HCT116 (cell line): ENCODE results near the gene CEP20. TPM values are rescaled to one million over a fixed set of nuclear protein-coding genes. Genes with fewer than 3 reads are reported as not detected.

Experiments
- ATAC-seq: fragments of 200-7000 bp; cut with Tn5 transposase; 2 replicates; pipeline ENCODE4 v1.9.1; 2020; ENCODE audit warnings: mild to moderate bottlenecking, moderate library complexity
- BruUV-seq: library from RNA; stranded (reverse); fragments of 400-500 nt; replicated peaks from 2 replicates; lab custom pipeline; 2021; lab: Mats Ljungman, UMichigan
- CTCF ChIA-PET: fragments of 300-600 bp; sonication (Branson Sonifier 250); formaldehyde crosslinking; loops from one replicate; lab custom pipeline; 2021; ENCODE audit warnings: antibody characterized with exemption; lab: Charles Lee
- POLR2A ChIA-PET: fragments of 300-600, 350-600 bp; sonication (Branson Sonifier 250); formaldehyde crosslinking; loops from one replicate; lab custom pipeline; 2021; ENCODE audit warnings: antibody characterized with exemption; lab: Charles Lee
- RAD21 ChIA-PET, 2 experiments: fragments of 300-600 bp; sonication (Branson Sonifier 250); formaldehyde crosslinking; loops; one replicate each; lab custom pipeline; 2023; ENCODE audit warnings: low total read pairs in 2 of 2; ENCODE audit not compliant: uncharacterized antibody in 2 of 2, unreplicated experiment in 2 of 2, low non-redundant PET in 1 of 2; lab: Charles Lee
- DNase-seq: peaks from one replicate; pipeline ENCODE4 v3.0.0-alpha.2; 2010; ENCODE audit warnings: low read depth, low spot score
- H2AFZ ChIP-seq: fragments of 200-600 bp; shearing (Covaris generic), sonication (generic); 2 replicates; pipeline ENCODE4 v1.6.1; 2017; ENCODE audit warnings: low read depth, mixed run types, mixed read lengths, antibody characterized with exemption, low read length; ENCODE audit not compliant: poor library complexity, severe bottlenecking
- H3K27ac ChIP-seq: 2 replicates; pipeline ENCODE4 v1.5.1; 2012; ENCODE audit warnings: low read depth, low read length
- H3K27me3 ChIP-seq: fragments of 200-600 bp; sonication (generic); 2 replicates; pipeline ENCODE4 v1.6.1; 2016; ENCODE audit warnings: mixed run types, low read length, mixed read lengths; ENCODE audit not compliant: insufficient read depth
- H3K36me3 ChIP-seq, 2 experiments: fragments of 200-500 bp in 1 of 2; fragments of 200-600 bp in 1 of 2; sonication (Bioruptor generic) in 1 of 2; sonication (generic) in 1 of 2; 2 replicates each; pipeline versions ENCODE4 v1.5.1 to v1.6.1; 2014 to 2016; ENCODE audit warnings: low read length in 2 of 2, inconsistent platforms in 1 of 2, mixed read lengths in 1 of 2, mixed run types in 1 of 2; ENCODE audit not compliant: insufficient read depth in 2 of 2, control insufficient read depth in 1 of 2
- H3K4me1 ChIP-seq, 2 experiments: fragments of 200-600 bp in 1 of 2; sonication (generic) in 1 of 2; 2 replicates each; pipeline versions ENCODE4 v1.5.1 to v1.6.1; 2012 to 2017; ENCODE audit warnings: low read length in 2 of 2, inconsistent platforms in 1 of 2, mild to moderate bottlenecking in 1 of 2, mixed read lengths in 1 of 2, mixed run types in 1 of 2, moderate library complexity in 1 of 2; ENCODE audit not compliant: insufficient read depth in 2 of 2, control insufficient read depth in 1 of 2
- H3K4me2 ChIP-seq: fragments of 200-600 bp; sonication (generic); 2 replicates; pipeline ENCODE4 v1.6.1; 2017; ENCODE audit warnings: mixed run types, low read length, mixed read lengths
- H3K4me3 ChIP-seq, 2 experiments: fragments of 200-600 bp in 1 of 2; sonication (generic) in 1 of 2; replicated peaks in 1 of 2; 2 replicates each; pipeline ENCODE4 v1.5.1; 2011 to 2016; ENCODE audit warnings: low read length in 2 of 2, control low read depth in 1 of 2, low read depth in 1 of 2, mild to moderate bottlenecking in 1 of 2, mixed read lengths in 1 of 2, mixed run types in 1 of 2
- H3K79me2 ChIP-seq: fragments of 200-600 bp; sonication (generic); 2 replicates; pipeline ENCODE4 v1.6.1; 2017; ENCODE audit warnings: mild to moderate bottlenecking, mixed run types, low read length, moderate library complexity, mixed read lengths; ENCODE audit not compliant: insufficient read depth
- H3K9ac ChIP-seq: fragments of 200-600 bp; sonication (generic); 2 replicates; pipeline ENCODE4 v1.6.1; 2016; ENCODE audit warnings: low read length, mixed read lengths
- H3K9me2 ChIP-seq: fragments of 200-600 bp; sonication (generic), shearing (Covaris generic); 2 replicates; pipeline ENCODE4 v1.6.1; 2017; ENCODE audit warnings: mixed run types, mild to moderate bottlenecking, moderate library complexity; ENCODE audit not compliant: insufficient read depth
- H3K9me3 ChIP-seq, 2 experiments: fragments of 200-500 bp in 1 of 2; fragments of 200-600 bp in 1 of 2; sonication (Bioruptor generic) in 1 of 2; sonication (generic) in 1 of 2; 2 replicates each; pipeline ENCODE4 v1.6.1; 2014 to 2017; ENCODE audit warnings: low read length in 2 of 2, mixed read lengths in 2 of 2, inconsistent platforms in 1 of 2, low read depth in 1 of 2, mild to moderate bottlenecking in 1 of 2, mixed run types in 1 of 2, moderate library complexity in 1 of 2; ENCODE audit not compliant: control insufficient read depth in 1 of 2, insufficient read depth in 1 of 2
- H4K20me1 ChIP-seq: fragments of 200-600 bp; sonication (generic), shearing (Covaris generic); 2 replicates; pipeline ENCODE4 v1.6.1; 2017; ENCODE audit warnings: mixed run types, mild to moderate bottlenecking, moderate library complexity; ENCODE audit not compliant: insufficient read depth
- CBX3 ChIP-seq: IDR thresholded peaks from 2 replicates; pipeline ENCODE4 v1.6.1; 2012; ENCODE audit warnings: low read depth
- CEBPB ChIP-seq: IDR thresholded peaks from 2 replicates; pipeline ENCODE4 v1.6.1; 2012; ENCODE audit warnings: low read depth
- ELF1 ChIP-seq: IDR thresholded peaks from 2 replicates; pipeline ENCODE4 v1.6.1; 2012; ENCODE audit warnings: low read depth, borderline replicate concordance
- EZH2 ChIP-seq: fragments of 200-600 bp; sonication (generic); IDR thresholded peaks from 2 replicates; pipeline ENCODE4 v1.6.1; 2017; ENCODE audit warnings: antibody characterized with exemption, mixed run types
- EZH2phosphoT487 ChIP-seq: fragments of 200-600 bp; IDR thresholded peaks from 2 replicates; pipeline ENCODE4 v1.6.1; 2018; ENCODE audit warnings: antibody characterized with exemption, borderline replicate concordance
- FOSL1 ChIP-seq: IDR thresholded peaks from 2 replicates; pipeline ENCODE4 v1.6.1; 2012; ENCODE audit warnings: low read depth
- JUND ChIP-seq: IDR thresholded peaks from 2 replicates; pipeline ENCODE4 v1.6.1; 2012
- POLR2AphosphoS5 ChIP-seq: IDR thresholded peaks from 2 replicates; pipeline ENCODE4 v1.6.1; 2011; ENCODE audit warnings: mild to moderate bottlenecking, low read depth, low read length, moderate library complexity
- RAD21 ChIP-seq: IDR thresholded peaks from 2 replicates; pipeline ENCODE4 v1.6.1; 2012; ENCODE audit warnings: low read depth, mild to moderate bottlenecking
- SIN3A ChIP-seq: IDR thresholded peaks from 2 replicates; pipeline ENCODE4 v1.6.1; 2012; ENCODE audit warnings: low read depth
- SP1 ChIP-seq: IDR thresholded peaks from 2 replicates; pipeline ENCODE4 v1.6.1; 2012; ENCODE audit warnings: low read depth
- TCF7L2 ChIP-seq: IDR thresholded peaks from 2 replicates; pipeline ENCODE4 v1.7.0; 2011; ENCODE audit warnings: borderline replicate concordance, inconsistent platforms; ENCODE audit not compliant: insufficient read depth, insufficient read length; ENCODE audit errors: extremely low read depth
- YY1 ChIP-seq: IDR thresholded peaks from 2 replicates; pipeline ENCODE4 v1.6.1; 2011; ENCODE audit warnings: low read length, low read depth, moderate library complexity, mild to moderate bottlenecking; ENCODE audit not compliant: insufficient replicate concordance; ENCODE audit errors: extremely low read depth
- ZNF274 ChIP-seq: fragments of 200-500 bp; sonication (Bioruptor generic); IDR thresholded peaks from 2 replicates; pipeline ENCODE4 v1.6.1; 2014; ENCODE audit warnings: mild to moderate bottlenecking, low read depth, low read length, inconsistent platforms
- intact Hi-C: fragments of 100-400 bp; cut with micrococcal nuclease; formaldehyde crosslinking; loops from 2 replicates; pipeline ENCODE4 v1.10.0; 2022
- total RNA-seq: library from RNA; stranded (reverse); gene quantifications from one replicate; pipeline ENCODE4 v1.2.1, GENCODE V29; 2021; ENCODE audit not compliant: unreplicated experiment
- TF ChIP-seq, protein P1 (sequence below): IDR thresholded peaks from 2 replicates; pipeline ENCODE4 v1.6.1; 2012; ENCODE audit warnings: low read depth
- TF ChIP-seq, protein P2 (sequence below): IDR thresholded peaks from 2 replicates; pipeline ENCODE4 v1.6.1; 2012

Gene CEP20
- total RNA-seq, 1 experiment from 2014 or later, result 67.7 TPM

DNA sequence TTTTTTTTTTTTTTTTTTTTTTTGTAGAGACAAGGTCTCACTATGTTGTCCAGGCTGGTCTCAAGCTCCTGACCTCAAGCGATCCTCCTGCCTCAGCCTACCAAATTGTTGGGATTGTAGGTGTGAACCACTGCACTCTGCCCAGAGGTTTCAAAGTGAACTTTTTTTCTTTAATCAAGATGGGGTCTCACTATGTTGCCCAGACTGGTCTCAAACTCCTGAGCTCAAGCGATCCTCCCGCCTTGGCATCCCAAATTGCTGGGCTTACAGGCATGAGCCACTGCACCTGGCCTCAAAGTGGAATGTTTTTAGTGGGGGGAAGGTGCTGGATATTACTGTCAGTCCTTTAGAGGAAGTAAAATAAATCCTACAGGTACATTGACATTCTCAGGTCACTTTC lies 12.0 kb upstream of the CEP20 start:
- Histone ChIP-seq H2AFZ (peak overlapping the region; percentile 24), H3K27ac (peak overlapping the region; percentile 87), H3K27me3 (no peaks in the 10 kb centered on the region), H3K79me2 (no peaks in the 10 kb centered on the region), H3K9ac (peak overlapping the region; percentile 55), H3K9me2 (no peaks in the 10 kb centered on the region), H3K9me3 (no peaks in the 10 kb centered on the region), H3K4me2 (peak overlapping the region; percentile 75), H3K36me3 (no peaks in the 10 kb centered on the region), H4K20me1 (no peaks in the 10 kb centered on the region), H3K4me1 (peaks cover 46 to 73% of the 10 kb centered on the region in 2 experiments), H3K4me3 (peak overlapping the region in 1 of 2 experiments; percentile 38; a peak in 1 of 4 replicates)
- no TSS peak for BruUV-seq
- ATAC-seq, result no peak
- no peak for DNase-seq
- TF ChIP-seq YY1 (no peak), ZNF274 (no peak), FOSL1 (no peak), JUND (no peak)
- POLR2A ChIA-PET, result interaction anchor here (0.8 to 1.9 kb wide), 4 partner anchors 12 to 52 kb away, joined by 3 to 18 read pairs (median 3); partner anchors contain the start of gene CEP20
- RAD21 ChIA-PET, result interaction anchor here (0.5 to 1.0 kb wide), 2 partner anchors 12 to 194 kb away, joined by 3 read pairs; partner anchors contain the start of gene CEP20 (in 1 of the 2)
- intact Hi-C loops, result no loop called here
- CTCF ChIA-PET, result interaction anchor here (0.9 to 1.7 kb wide), 2 partner anchors 9 to 25 kb away, joined by 4 read pairs; no protein-coding TSS in a partner anchor

DNA sequence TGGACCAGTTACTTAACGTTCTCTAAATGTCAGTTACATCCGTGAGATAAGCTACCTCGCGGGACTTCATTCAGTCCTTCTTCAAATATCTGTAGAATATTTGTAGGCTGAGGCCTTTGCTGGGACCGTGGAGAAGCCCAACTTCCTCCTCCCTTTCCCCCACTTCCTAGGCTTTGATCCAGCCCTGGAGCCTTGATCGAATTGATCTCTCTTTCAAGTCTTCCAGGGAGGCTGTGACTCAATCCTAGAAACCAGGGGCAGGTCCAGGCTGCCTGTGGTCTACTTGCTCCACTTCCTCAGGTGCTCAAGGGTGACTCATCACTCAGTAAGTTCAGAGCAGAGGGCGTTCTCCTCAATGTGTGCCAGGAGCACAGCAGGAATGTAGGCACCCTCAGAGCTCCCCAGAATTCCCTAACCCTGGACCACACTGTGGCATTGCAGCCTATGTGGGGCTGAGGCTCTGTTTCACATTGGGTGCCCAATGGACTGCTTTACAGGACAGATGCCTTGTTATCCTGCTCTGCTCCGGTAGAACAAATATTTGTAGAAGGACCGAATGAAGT lies 11.2 kb upstream of the CEP20 start:
- peak overlapping the region; percentile 75 for H3K4me2 ChIP-seq
- no peaks in the 10 kb centered on the region for H3K27me3 ChIP-seq
- H4K20me1 ChIP-seq, result no peaks in the 10 kb centered on the region
- ATAC-seq (peak; percentile 93), DNase-seq (peak; percentile 99)
- no peaks in the 10 kb centered on the region for H3K79me2 ChIP-seq
- BruUV-seq, result no TSS peak
- ChIA-PET POLR2A (interaction anchor here (0.7 to 1.9 kb wide), 6 partner anchors 8 to 60 kb away, joined by 3 to 18 read pairs (median 3); partner anchors contain the start of gene CEP20), RAD21 (interaction anchor here (0.5 to 1.0 kb wide), 3 partner anchors 9 to 194 kb away, joined by 3 to 4 read pairs (median 3); partner anchors contain the start of gene CEP20 (in 1 of the 2)), CTCF (interaction anchor here (0.9 to 1.7 kb wide), 4 partner anchors 10 to 25 kb away, joined by 3 to 4 read pairs (median 4); partner anchors contain the start of gene CEP20)
- H3K9ac ChIP-seq, result peak overlapping the region; percentile 55
- H3K9me2 ChIP-seq, result no peaks in the 10 kb centered on the region
- no peak overlapping the region for H2AFZ ChIP-seq
- peaks cover 46 to 73% of the 10 kb centered on the region in 2 experiments for H3K4me1 ChIP-seq
- intact Hi-C loops, result no loop called here
- H3K4me3 ChIP-seq, result peak overlapping the region; percentile 11 to 38
- no peaks in the 10 kb centered on the region for H3K36me3 ChIP-seq
- H3K27ac ChIP-seq, result peak overlapping the region; percentile 87
- H3K9me3 ChIP-seq, result no peaks in the 10 kb centered on the region
- TF ChIP-seq ELF1 (no peak; the same call in 1 of the 2 replicates), CBX3 (peak; percentile 98), ZNF274 (no peak), YY1 (peak; percentile 56), TCF7L2 (peak; percentile 100), POLR2AphosphoS5 (peak; percentile 67), JUND (peak; percentile 99), EZH2 (no peak), CEBPB (peak; percentile 95), RAD21 (peak; percentile 51), SP1 (peak; percentile 97), SIN3A (peak; percentile 93), EZH2phosphoT487 (no peak), FOSL1 (peak; percentile 99)
- TF ChIP-seq, protein P1, sequence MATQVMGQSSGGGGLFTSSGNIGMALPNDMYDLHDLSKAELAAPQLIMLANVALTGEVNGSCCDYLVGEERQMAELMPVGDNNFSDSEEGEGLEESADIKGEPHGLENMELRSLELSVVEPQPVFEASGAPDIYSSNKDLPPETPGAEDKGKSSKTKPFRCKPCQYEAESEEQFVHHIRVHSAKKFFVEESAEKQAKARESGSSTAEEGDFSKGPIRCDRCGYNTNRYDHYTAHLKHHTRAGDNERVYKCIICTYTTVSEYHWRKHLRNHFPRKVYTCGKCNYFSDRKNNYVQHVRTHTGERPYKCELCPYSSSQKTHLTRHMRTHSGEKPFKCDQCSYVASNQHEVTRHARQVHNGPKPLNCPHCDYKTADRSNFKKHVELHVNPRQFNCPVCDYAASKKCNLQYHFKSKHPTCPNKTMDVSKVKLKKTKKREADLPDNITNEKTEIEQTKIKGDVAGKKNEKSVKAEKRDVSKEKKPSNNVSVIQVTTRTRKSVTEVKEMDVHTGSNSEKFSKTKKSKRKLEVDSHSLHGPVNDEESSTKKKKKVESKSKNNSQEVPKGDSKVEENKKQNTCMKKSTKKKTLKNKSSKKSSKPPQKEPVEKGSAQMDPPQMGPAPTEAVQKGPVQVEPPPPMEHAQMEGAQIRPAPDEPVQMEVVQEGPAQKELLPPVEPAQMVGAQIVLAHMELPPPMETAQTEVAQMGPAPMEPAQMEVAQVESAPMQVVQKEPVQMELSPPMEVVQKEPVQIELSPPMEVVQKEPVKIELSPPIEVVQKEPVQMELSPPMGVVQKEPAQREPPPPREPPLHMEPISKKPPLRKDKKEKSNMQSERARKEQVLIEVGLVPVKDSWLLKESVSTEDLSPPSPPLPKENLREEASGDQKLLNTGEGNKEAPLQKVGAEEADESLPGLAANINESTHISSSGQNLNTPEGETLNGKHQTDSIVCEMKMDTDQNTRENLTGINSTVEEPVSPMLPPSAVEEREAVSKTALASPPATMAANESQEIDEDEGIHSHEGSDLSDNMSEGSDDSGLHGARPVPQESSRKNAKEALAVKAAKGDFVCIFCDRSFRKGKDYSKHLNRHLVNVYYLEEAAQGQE, result no peak
- TF ChIP-seq, protein P2, sequence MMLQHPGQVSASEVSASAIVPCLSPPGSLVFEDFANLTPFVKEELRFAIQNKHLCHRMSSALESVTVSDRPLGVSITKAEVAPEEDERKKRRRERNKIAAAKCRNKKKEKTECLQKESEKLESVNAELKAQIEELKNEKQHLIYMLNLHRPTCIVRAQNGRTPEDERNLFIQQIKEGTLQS, result no peak
